Measurements from ENCODE around the gene SMPD3. TPM values are rescaled to one million over a fixed set of nuclear protein-coding genes. Genes with fewer than 3 reads are reported as not detected.

Gene SMPD3
- polyA plus RNA-seq, 4 donors = 47.0 to 123 (median 71.9) TPM

- Histone ChIP-seq H3K36me3 (ENCODE audit: control insufficient read depth in 3 of 3, insufficient read depth in 2 of 3, low read depth in 1 of 3, low read length in 3 of 3) (peaks cover 0 to 2% (median 0%) of the 10 kb centered on the region in 3 donors), H3K27me3 (ENCODE audit: control insufficient read depth in 3 of 3, insufficient read depth in 3 of 3, low read length in 3 of 3) (no peaks in the 10 kb centered on the region), H3K4me1 (ENCODE audit: control insufficient read depth in 3 of 3, insufficient read depth in 2 of 3, low read depth in 1 of 3, low read length in 2 of 3) (peaks cover 0 to 9% (median 0%) of the 10 kb centered on the region in 3 donors), H3K9me3 (ENCODE audit: control insufficient read depth in 2 of 2, insufficient read depth in 1 of 2, low read depth in 1 of 2, low read length in 1 of 2) (no peaks in the 10 kb centered on the region), H3K4me3 (ENCODE audit: low read depth in 1 of 3, low read length in 3 of 3) (no peak overlapping the region), H3K27ac (ENCODE audit: low read depth in 1 of 3, low read length in 2 of 3) (no peak overlapping the region)
- 83 to 88% (median 84%) methylated on average over 8 of the region's 8 CpGs for WGBS, 3 donors
- no peak for DNase-seq
- no peak for FAIRE-seq
These were observed 53.0 kb downstream of the SMPD3 start for GRCh38 chr16:68395167-68395786.

- WGBS, 3 donors = 82 to 90% (median 83%) methylated on average over 3 of the region's 3 CpGs
- no peaks in the 10 kb centered on the region for H3K27me3 ChIP-seq (ENCODE audit: control insufficient read depth in 3 of 3, insufficient read depth in 3 of 3, low read length in 3 of 3)
- H3K9me3 ChIP-seq (ENCODE audit: control insufficient read depth in 2 of 2, insufficient read depth in 1 of 2, low read depth in 1 of 2, low read length in 1 of 2) = no peaks in the 10 kb centered on the region
- peaks cover 0 to 13% (median 5%) of the 10 kb centered on the region in 3 donors for H3K4me1 ChIP-seq (ENCODE audit: control insufficient read depth in 3 of 3, insufficient read depth in 2 of 3, low read depth in 1 of 3, low read length in 2 of 3)
- FAIRE-seq (no peak), DNase-seq (no peak)
- no peak overlapping the region for H3K4me3 ChIP-seq (ENCODE audit: low read depth in 1 of 3, low read length in 3 of 3)
- no peak overlapping the region for H3K27ac ChIP-seq (ENCODE audit: low read depth in 1 of 3, low read length in 2 of 3)
- H3K36me3 ChIP-seq (ENCODE audit: control insufficient read depth in 3 of 3, insufficient read depth in 2 of 3, low read depth in 1 of 3, low read length in 3 of 3) = peaks cover 0 to 2% (median 0%) of the 10 kb centered on the region in 3 donors
These were observed 55.0 kb downstream of the SMPD3 start for GRCh38 chr16:68393333-68393732.

GRCh38 chr16:68389750-68390371 lies 58.4 kb downstream of the SMPD3 start:
- Histone ChIP-seq H3K36me3 (ENCODE audit: control insufficient read depth in 3 of 3, insufficient read depth in 2 of 3, low read depth in 1 of 3, low read length in 3 of 3) (peaks cover 0 to 2% (median under 1%) of the 10 kb centered on the region in 3 donors), H3K9me3 (ENCODE audit: control insufficient read depth in 2 of 2, insufficient read depth in 1 of 2, low read depth in 1 of 2, low read length in 1 of 2) (no peaks in the 10 kb centered on the region), H3K4me3 (ENCODE audit: low read depth in 1 of 3, low read length in 3 of 3) (no peak overlapping the region), H3K27me3 (ENCODE audit: control insufficient read depth in 3 of 3, insufficient read depth in 3 of 3, low read length in 3 of 3) (no peaks in the 10 kb centered on the region), H3K4me1 (ENCODE audit: control insufficient read depth in 3 of 3, insufficient read depth in 2 of 3, low read depth in 1 of 3, low read length in 2 of 3) (peaks cover 0 to 35% (median 7%) of the 10 kb centered on the region in 3 donors), H3K27ac (ENCODE audit: low read depth in 1 of 3, low read length in 2 of 3) (no peak overlapping the region)
- DNase-seq = no peak
- 65 to 70% (median 70%) methylated on average over 6 of the region's 6 CpGs for WGBS, 3 donors
- FAIRE-seq = no peak

- H3K4me3 ChIP-seq (ENCODE audit: low read depth in 1 of 3, low read length in 3 of 3) = no peak overlapping the region
- no peaks in the 10 kb centered on the region for H3K9me3 ChIP-seq (ENCODE audit: control insufficient read depth in 2 of 2, insufficient read depth in 1 of 2, low read depth in 1 of 2, low read length in 1 of 2)
- H3K36me3 ChIP-seq (ENCODE audit: control insufficient read depth in 3 of 3, insufficient read depth in 2 of 3, low read depth in 1 of 3, low read length in 3 of 3) = peaks cover 0 to 4% (median 2%) of the 10 kb centered on the region in 3 donors
- peak overlapping the region in 1 of 3 donors; percentile 53 for H3K27ac ChIP-seq (ENCODE audit: low read depth in 1 of 3, low read length in 2 of 3)
- peaks cover 0 to 43% (median 7%) of the 10 kb centered on the region in 3 donors for H3K4me1 ChIP-seq (ENCODE audit: control insufficient read depth in 3 of 3, insufficient read depth in 2 of 3, low read depth in 1 of 3, low read length in 2 of 3)
- no peak for DNase-seq
- H3K27me3 ChIP-seq (ENCODE audit: control insufficient read depth in 3 of 3, insufficient read depth in 3 of 3, low read length in 3 of 3) = no peaks in the 10 kb centered on the region
- no peak for FAIRE-seq
- 53 to 69% (median 55%) methylated on average over 8 of the region's 8 CpGs for WGBS, 3 donors
These were observed 59.3 kb downstream of the SMPD3 start for GRCh38 chr16:68389006-68389405.

DNA sequence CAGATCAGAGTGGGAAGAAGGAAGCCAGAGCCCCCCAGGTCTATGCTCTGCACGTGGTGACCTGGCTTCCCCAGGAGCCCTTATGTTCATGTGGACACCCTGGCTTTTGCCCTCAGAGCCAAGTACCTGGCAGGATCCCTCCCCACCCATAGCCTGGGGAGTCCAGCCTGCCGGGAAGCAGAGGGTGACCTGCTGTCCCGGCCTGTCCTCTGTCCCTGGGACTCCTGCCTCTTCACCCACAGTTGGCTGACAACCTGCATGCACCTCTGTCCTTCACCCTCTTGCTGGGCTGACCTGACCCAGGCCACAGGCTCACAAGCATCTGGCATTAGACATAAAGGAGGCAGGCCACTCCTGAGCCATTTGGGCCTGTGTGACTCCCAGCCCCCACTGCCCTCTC lies 60.2 kb downstream of the SMPD3 start:
- FAIRE-seq (no peak), DNase-seq (peak in 1 of 2 donors; percentile 53)
- H3K36me3 ChIP-seq (ENCODE audit: control insufficient read depth in 3 of 3, insufficient read depth in 2 of 3, low read depth in 1 of 3, low read length in 3 of 3) = peaks cover 0 to 5% (median 2%) of the 10 kb centered on the region in 3 donors
- no peak overlapping the region for H3K4me3 ChIP-seq (ENCODE audit: low read depth in 1 of 3, low read length in 3 of 3)
- no peaks in the 10 kb centered on the region for H3K27me3 ChIP-seq (ENCODE audit: control insufficient read depth in 3 of 3, insufficient read depth in 3 of 3, low read length in 3 of 3)
- peaks cover 0 to 52% (median 7%) of the 10 kb centered on the region in 3 donors for H3K4me1 ChIP-seq (ENCODE audit: control insufficient read depth in 3 of 3, insufficient read depth in 2 of 3, low read depth in 1 of 3, low read length in 2 of 3)
- H3K9me3 ChIP-seq (ENCODE audit: control insufficient read depth in 2 of 2, insufficient read depth in 1 of 2, low read depth in 1 of 2, low read length in 1 of 2) = no peaks in the 10 kb centered on the region
- 27 to 68% (median 38%) methylated on average over 3 of the region's 3 CpGs for WGBS, 3 donors
- peak overlapping the region; percentile 98 to 100 (median 99) for H3K27ac ChIP-seq (ENCODE audit: low read depth in 1 of 3, low read length in 2 of 3)

- WGBS, 3 donors = 10 to 61% (median 54%) methylated on average over 8 to 9 of the region's 9 CpGs
- Histone ChIP-seq H3K36me3 (ENCODE audit: control insufficient read depth in 3 of 3, insufficient read depth in 2 of 3, low read depth in 1 of 3, low read length in 3 of 3) (peaks cover 0 to 7% (median 2%) of the 10 kb centered on the region in 3 donors), H3K27ac (ENCODE audit: low read depth in 1 of 3, low read length in 2 of 3) (peak overlapping the region; percentile 98 to 100 (median 99)), H3K27me3 (ENCODE audit: control insufficient read depth in 3 of 3, insufficient read depth in 3 of 3, low read length in 3 of 3) (no peaks in the 10 kb centered on the region), H3K4me1 (ENCODE audit: control insufficient read depth in 3 of 3, insufficient read depth in 2 of 3, low read depth in 1 of 3, low read length in 2 of 3) (peaks cover 0 to 60% (median 7%) of the 10 kb centered on the region in 3 donors), H3K9me3 (ENCODE audit: control insufficient read depth in 2 of 2, insufficient read depth in 1 of 2, low read depth in 1 of 2, low read length in 1 of 2) (no peaks in the 10 kb centered on the region), H3K4me3 (ENCODE audit: low read depth in 1 of 3, low read length in 3 of 3) (peak overlapping the region in 1 of 3 donors; percentile 9)
- DNase-seq (peak; percentile 88 to 95), FAIRE-seq (no peak)
These were observed 61.0 kb downstream of the SMPD3 start for GRCh38 chr16:68387301-68387700.

DNA sequence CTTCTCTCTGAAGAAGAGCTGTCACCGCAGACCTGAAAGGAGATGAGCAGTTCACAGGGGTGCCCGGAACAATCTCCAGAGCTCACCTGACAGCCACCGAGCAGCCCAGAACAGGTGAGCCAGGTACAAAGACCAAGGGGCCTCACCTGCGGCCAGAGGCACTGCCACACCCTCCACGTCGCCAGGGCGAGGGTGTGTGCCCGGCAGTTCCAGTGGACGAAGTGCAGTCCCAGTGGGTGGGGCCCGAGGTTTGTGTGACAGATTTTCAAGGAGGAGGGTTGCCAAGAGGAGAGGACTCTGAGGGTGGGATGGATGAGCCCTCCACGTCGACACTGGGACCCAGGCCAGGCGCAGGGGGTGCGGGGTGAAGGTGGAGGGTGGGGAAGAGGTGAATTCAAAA lies 61.7 kb downstream of the SMPD3 start:
- Histone ChIP-seq H3K27me3 (ENCODE audit: control insufficient read depth in 3 of 3, insufficient read depth in 3 of 3, low read length in 3 of 3) (no peaks in the 10 kb centered on the region), H3K4me3 (ENCODE audit: low read depth in 1 of 3, low read length in 3 of 3) (peak overlapping the region in 2 of 3 donors; percentile 55 to 62), H3K4me1 (ENCODE audit: control insufficient read depth in 3 of 3, insufficient read depth in 2 of 3, low read depth in 1 of 3, low read length in 2 of 3) (peaks cover 0 to 66% (median 7%) of the 10 kb centered on the region in 3 donors), H3K9me3 (ENCODE audit: control insufficient read depth in 2 of 2, insufficient read depth in 1 of 2, low read depth in 1 of 2, low read length in 1 of 2) (no peaks in the 10 kb centered on the region), H3K36me3 (ENCODE audit: control insufficient read depth in 3 of 3, insufficient read depth in 2 of 3, low read depth in 1 of 3, low read length in 3 of 3) (peaks cover 0 to 14% (median 2%) of the 10 kb centered on the region in 3 donors), H3K27ac (ENCODE audit: low read depth in 1 of 3, low read length in 2 of 3) (peak overlapping the region; percentile 98 to 100 (median 99))
- no peak for FAIRE-seq
- WGBS, 3 donors = 20 to 56% (median 40%) methylated on average over 14 of the region's 14 CpGs
- DNase-seq = peak; percentile 96 to 98

- Histone ChIP-seq H3K27ac (ENCODE audit: low read depth in 1 of 3, low read length in 2 of 3) (peak overlapping the region in 2 of 3 donors; percentile 88 to 100), H3K4me1 (ENCODE audit: control insufficient read depth in 3 of 3, insufficient read depth in 2 of 3, low read depth in 1 of 3, low read length in 2 of 3) (peaks cover 0 to 72% (median 7%) of the 10 kb centered on the region in 3 donors), H3K36me3 (ENCODE audit: control insufficient read depth in 3 of 3, insufficient read depth in 2 of 3, low read depth in 1 of 3, low read length in 3 of 3) (peaks cover 0 to 25% (median 4%) of the 10 kb centered on the region in 3 donors), H3K4me3 (ENCODE audit: low read depth in 1 of 3, low read length in 3 of 3) (peak overlapping the region in 2 of 3 donors; percentile 55 to 62), H3K27me3 (ENCODE audit: control insufficient read depth in 3 of 3, insufficient read depth in 3 of 3, low read length in 3 of 3) (no peaks in the 10 kb centered on the region), H3K9me3 (ENCODE audit: control insufficient read depth in 2 of 2, insufficient read depth in 1 of 2, low read depth in 1 of 2, low read length in 1 of 2) (no peaks in the 10 kb centered on the region)
- 69 to 78% (median 74%) methylated on average over 6 of the region's 6 CpGs for WGBS, 3 donors
- FAIRE-seq (no peak), DNase-seq (no peak)
These were observed 62.9 kb downstream of the SMPD3 start for GRCh38 chr16:68385371-68385770.

All from small intestine (tissue), 7 donors.